ENCODE data around the gene SERP2. TPM values are rescaled to one million over a fixed set of nuclear protein-coding genes. Genes with fewer than 3 reads are reported as not detected.

The SERP2 gene
- total RNA-seq, 4 donors from 2014 or later, result 3.6 to 5.7 (median 4.7) TPM; not detected in 1

DNA sequence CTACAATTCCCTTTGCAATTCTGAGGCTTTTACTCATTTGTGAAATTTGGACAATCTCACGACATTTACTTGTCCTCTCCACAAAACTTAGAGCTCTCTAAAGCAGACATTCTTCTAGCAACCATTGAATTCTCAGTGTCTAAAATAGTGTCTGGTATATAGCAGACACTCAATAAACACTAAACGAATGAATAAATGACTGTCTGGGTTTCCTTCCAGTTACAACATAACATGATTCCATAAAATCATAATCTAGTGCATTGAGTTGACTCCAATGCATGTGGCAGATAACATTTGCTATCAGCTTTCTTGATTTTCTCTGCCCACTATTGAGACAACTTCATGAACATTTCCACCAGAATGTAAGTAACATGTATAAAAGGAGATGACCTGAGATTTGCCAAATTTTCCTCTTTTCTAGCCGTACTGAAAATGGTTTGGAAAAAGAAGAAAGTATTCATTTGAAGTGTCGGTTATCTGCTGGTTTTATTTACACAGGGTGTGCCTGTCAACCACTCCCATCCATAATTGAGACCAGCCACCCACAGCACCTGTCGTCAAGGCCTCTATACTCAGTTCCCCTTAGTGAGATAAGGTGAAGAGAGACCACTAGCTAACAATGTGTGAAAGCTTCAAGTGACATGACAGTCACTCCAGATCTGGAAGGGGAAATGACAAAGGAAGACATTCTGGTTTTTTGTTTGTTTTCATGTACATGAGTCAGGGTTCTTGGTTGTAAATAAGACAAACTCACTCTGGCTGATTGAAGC is 4.8 kb upstream of the SERP2 start:
- Histone ChIP-seq H3K27ac (no peak overlapping the region), H3K4me3 (replicated peaks in 1 of 3) (no peak overlapping the region), H3K9me3 (no peaks in the 10 kb centered on the region), H3K27me3 (no peaks in the 10 kb centered on the region), H3K4me1 (no peaks in the 10 kb centered on the region), H3K36me3 (no peaks in the 10 kb centered on the region)
- intact Hi-C loops (cut with DNase I), result no loop called here
- WGBS, 2 donors, result 81 to 84% methylated on average over 5 of the region's 5 CpGs
- TF ChIP-seq POLR2A (IDR thresholded peaks at IDR 0.05), result no peak
- TF ChIP-seq, protein P1, sequence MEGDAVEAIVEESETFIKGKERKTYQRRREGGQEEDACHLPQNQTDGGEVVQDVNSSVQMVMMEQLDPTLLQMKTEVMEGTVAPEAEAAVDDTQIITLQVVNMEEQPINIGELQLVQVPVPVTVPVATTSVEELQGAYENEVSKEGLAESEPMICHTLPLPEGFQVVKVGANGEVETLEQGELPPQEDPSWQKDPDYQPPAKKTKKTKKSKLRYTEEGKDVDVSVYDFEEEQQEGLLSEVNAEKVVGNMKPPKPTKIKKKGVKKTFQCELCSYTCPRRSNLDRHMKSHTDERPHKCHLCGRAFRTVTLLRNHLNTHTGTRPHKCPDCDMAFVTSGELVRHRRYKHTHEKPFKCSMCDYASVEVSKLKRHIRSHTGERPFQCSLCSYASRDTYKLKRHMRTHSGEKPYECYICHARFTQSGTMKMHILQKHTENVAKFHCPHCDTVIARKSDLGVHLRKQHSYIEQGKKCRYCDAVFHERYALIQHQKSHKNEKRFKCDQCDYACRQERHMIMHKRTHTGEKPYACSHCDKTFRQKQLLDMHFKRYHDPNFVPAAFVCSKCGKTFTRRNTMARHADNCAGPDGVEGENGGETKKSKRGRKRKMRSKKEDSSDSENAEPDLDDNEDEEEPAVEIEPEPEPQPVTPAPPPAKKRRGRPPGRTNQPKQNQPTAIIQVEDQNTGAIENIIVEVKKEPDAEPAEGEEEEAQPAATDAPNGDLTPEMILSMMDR (IDR thresholded peaks at IDR 0.05), result no peak
- DNase-seq, result no peak

DNA sequence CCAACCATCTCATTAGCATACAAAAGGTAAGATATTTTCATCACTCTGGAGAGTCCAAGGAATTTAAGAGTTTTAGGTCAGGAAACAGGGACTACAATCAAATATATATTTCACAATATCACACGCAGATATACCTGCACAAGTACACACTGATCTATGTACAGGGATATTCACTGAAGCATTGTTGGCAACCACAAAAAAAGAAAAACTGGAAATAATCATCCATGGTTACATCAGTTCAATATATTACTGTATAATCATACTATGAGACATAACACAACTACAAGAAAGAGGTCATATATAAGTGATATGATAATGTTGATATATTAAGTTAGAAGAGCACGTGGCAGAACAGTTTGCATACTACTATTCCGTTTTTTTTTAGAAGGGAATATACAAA is 2.2 kb upstream of the SERP2 start:
- WGBS, 2 donors, result 92 to 93% methylated on average over 3 of the region's 3 CpGs
- H3K27ac ChIP-seq, result no peak overlapping the region
- no peak for DNase-seq
- no peaks in the 10 kb centered on the region for H3K27me3 ChIP-seq
- no peak overlapping the region for H3K4me3 ChIP-seq (replicated peaks in 1 of 3)
- H3K4me1 ChIP-seq, result peaks cover 0 to 4% of the 10 kb centered on the region in 2 donors
- H3K9me3 ChIP-seq, result no peaks in the 10 kb centered on the region
- no peaks in the 10 kb centered on the region for H3K36me3 ChIP-seq
- TF ChIP-seq, protein P1 (IDR thresholded peaks at IDR 0.05), result no peak
- TF ChIP-seq POLR2A (IDR thresholded peaks at IDR 0.05), result no peak
- intact Hi-C loops (cut with DNase I), result no loop called here

DNA sequence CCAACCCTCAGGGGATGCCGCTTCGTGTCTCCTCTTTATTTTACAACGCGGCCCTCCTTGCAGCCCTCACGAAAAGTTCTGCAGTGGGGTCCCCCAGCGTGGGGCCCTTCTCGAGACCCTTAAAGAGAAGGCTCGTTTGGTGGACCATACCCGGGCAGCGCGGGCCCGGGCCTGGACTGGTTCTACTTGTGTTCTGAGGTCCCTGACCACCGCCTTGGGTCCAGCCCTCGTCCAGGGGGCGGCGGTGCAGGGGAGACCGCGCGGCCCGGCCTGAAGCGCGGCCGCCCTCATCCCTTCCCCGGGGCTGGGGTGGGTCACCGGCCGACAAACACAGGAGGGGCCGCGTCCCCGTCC is 400 bp upstream of the SERP2 start:
- H3K27ac ChIP-seq, result peak overlapping the region in 1 of 3 donors; percentile 89
- TF ChIP-seq, protein P1 (IDR thresholded peaks at IDR 0.05), result no peak
- no peak for TF ChIP-seq POLR2A (IDR thresholded peaks at IDR 0.05)
- intact Hi-C loops (cut with DNase I), result no loop called here
- H3K4me1 ChIP-seq, result peaks cover 0 to 4% of the 10 kb centered on the region in 2 donors
- WGBS, 2 donors, result 64 to 76% methylated on average over 9 to 13 of the region's 29 CpGs
- peak in 1 of 2 donors; percentile 8 for DNase-seq
- no peaks in the 10 kb centered on the region for H3K9me3 ChIP-seq
- no peaks in the 10 kb centered on the region for H3K27me3 ChIP-seq
- peak overlapping the region; percentile 36 to 56 (median 55) for H3K4me3 ChIP-seq (replicated peaks in 1 of 3)
- no peaks in the 10 kb centered on the region for H3K36me3 ChIP-seq

DNA sequence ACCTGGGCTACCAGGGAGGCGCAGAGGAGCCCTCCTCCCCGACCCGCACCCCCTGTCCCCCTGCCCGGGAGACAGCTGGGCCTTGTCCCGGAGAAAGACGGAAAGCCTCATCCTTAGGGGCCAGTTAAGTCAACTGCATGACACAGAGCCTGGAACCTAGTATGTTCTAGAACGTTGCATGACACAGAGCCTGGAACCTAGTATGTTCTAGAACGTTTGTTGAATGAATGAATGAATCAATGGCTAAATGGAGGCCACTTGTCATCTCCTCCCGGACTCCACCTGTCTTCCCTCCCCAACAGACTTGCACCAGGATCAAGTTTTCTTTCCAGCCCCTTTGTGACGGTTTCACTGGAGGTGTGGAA is 706 bp downstream of the SERP2 start:
- H3K27me3 ChIP-seq, result no peaks in the 10 kb centered on the region
- TF ChIP-seq, protein P1 (IDR thresholded peaks at IDR 0.05), result no peak
- no peak for TF ChIP-seq POLR2A (IDR thresholded peaks at IDR 0.05)
- H3K9me3 ChIP-seq, result no peaks in the 10 kb centered on the region
- no peaks in the 10 kb centered on the region for H3K36me3 ChIP-seq
- WGBS, 2 donors, result 47 to 63% methylated on average over 8 to 9 of the region's 10 CpGs
- peaks cover 0 to 4% of the 10 kb centered on the region in 2 donors for H3K4me1 ChIP-seq
- intact Hi-C loops (cut with DNase I), result no loop called here
- peak overlapping the region in 2 of 3 donors; percentile 36 to 89 for H3K27ac ChIP-seq
- no peak for DNase-seq
- peak overlapping the region in 2 of 3 donors; percentile 55 to 56 for H3K4me3 ChIP-seq (replicated peaks in 1 of 3)

DNA sequence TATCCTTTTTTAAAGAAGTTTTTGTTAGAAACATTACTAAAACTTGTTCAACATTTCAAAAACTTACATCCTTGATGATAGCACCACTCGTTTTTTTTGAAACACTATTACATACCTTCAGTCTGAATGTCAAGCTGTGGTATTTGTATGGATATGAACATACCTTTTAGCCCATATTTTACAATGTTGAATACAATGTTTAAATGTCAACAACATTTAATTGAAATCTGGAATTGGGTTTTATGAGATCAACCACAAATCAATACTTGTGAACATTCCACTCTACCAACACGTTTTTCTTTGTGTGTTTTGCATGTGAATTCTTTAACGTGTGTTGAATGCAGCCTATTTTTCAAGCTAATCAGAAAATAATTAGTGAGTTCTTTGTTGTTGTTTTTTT is 4.7 kb downstream of the SERP2 start:
- H3K27ac ChIP-seq, result no peak overlapping the region
- WGBS, 2 donors, result 71 to 78% methylated on average over 3 of the region's 3 CpGs
- DNase-seq, result no peak
- H3K4me1 ChIP-seq, result peaks cover 0 to 4% of the 10 kb centered on the region in 2 donors
- no peak overlapping the region for H3K4me3 ChIP-seq (replicated peaks in 1 of 3)
- intact Hi-C loops (cut with DNase I), result no loop called here
- no peaks in the 10 kb centered on the region for H3K9me3 ChIP-seq
- TF ChIP-seq, protein P1 (IDR thresholded peaks at IDR 0.05), result no peak
- TF ChIP-seq POLR2A (IDR thresholded peaks at IDR 0.05), result no peak
- no peaks in the 10 kb centered on the region for H3K36me3 ChIP-seq
- H3K27me3 ChIP-seq, result no peaks in the 10 kb centered on the region

Data from thyroid gland (tissue), 4 donors.